Measurements from ENCODE around the gene USP46.

DNA sequence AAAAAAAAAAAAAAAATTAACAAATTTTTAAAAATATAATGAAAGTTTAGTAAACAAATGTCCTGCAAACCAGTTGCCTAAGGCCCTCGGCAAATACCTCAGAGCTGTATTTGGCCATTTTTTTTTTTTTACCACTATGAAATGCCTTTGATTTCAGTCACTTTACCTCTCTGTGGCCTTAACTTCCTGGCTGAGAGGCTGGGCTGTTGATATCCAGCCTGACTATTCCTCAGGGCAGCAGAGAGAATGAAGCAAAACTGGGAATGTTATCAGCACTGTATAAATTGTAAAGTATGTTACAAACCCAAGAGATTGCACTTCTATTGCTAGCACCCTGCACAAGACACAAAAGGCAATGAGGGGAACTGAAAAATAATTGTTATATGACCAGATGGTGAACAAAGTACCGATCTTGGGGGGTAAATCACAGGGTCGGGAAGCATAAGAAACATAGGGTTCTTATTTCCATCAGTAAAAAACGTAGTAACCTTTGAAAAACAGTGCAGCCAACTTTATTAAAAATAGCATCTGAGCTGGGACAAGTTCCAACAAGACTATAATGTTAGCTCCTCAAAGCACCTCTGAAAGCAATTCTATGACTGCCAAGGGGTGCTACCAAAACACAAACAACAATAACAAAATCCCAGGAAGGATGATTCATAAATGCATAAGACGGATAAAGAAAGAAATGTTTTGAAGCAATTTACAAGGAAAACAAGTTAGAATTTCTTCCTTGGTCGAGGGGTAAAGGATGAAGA lies 18.1 kb downstream of the USP46 start:
- TF ChIP-seq, protein P1, sequence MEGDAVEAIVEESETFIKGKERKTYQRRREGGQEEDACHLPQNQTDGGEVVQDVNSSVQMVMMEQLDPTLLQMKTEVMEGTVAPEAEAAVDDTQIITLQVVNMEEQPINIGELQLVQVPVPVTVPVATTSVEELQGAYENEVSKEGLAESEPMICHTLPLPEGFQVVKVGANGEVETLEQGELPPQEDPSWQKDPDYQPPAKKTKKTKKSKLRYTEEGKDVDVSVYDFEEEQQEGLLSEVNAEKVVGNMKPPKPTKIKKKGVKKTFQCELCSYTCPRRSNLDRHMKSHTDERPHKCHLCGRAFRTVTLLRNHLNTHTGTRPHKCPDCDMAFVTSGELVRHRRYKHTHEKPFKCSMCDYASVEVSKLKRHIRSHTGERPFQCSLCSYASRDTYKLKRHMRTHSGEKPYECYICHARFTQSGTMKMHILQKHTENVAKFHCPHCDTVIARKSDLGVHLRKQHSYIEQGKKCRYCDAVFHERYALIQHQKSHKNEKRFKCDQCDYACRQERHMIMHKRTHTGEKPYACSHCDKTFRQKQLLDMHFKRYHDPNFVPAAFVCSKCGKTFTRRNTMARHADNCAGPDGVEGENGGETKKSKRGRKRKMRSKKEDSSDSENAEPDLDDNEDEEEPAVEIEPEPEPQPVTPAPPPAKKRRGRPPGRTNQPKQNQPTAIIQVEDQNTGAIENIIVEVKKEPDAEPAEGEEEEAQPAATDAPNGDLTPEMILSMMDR (IDR thresholded peaks at IDR 0.05), result no peak
- TF ChIP-seq EP300 (IDR thresholded peaks at IDR 0.05) (no peak), POLR2A (IDR thresholded peaks at IDR 0.05) (no peak)
